ENCODE measurements around the gene TUBB. TPM values are rescaled to one million over a fixed set of nuclear protein-coding genes. Genes with fewer than 3 reads are reported as not detected.
A peak's percentile ranks its signal among the peaks of the same experiment; 100 is the strongest.

Gene TUBB
- total and polyA plus RNA-seq, 9 of the 15 experiments (the other 6 are each of a cell fraction or from before 2014, with no cell fraction given) = 971 to 2,870 (median 1,478) TPM

- TF ChIP-seq E2F4 (CRISPR knock-in tag; IDR thresholded peaks at IDR 0.05; ENCODE audit: low read depth) (no peak), TCF3 (CRISPR knock-in tag; IDR thresholded peaks at IDR 0.05) (peak; percentile 22; the same call in 1 of the 2 replicates), ZNF639 (CRISPR knock-in tag; conservative IDR thresholded peaks at IDR 0.05 in 1 of 2, IDR thresholded peaks at IDR 0.05 in 1 of 2) (peak in 1 of 2 experiments; percentile 74; a peak in 2 of 4 replicates), ZNF174 (CRISPR knock-in tag; IDR thresholded peaks at IDR 0.05) (no peak), RERE (CRISPR knock-in tag; IDR thresholded peaks at IDR 0.05; ENCODE audit: borderline replicate concordance) (no peak), CREBBP (IDR thresholded peaks at IDR 0.05; ENCODE audit: low read depth, low read length) (no peak), TRIM25 (IDR thresholded peaks at IDR 0.05; ENCODE audit: borderline replicate concordance) (no peak), ZNF589 (CRISPR knock-in tag; IDR thresholded peaks at IDR 0.05; ENCODE audit: low read depth) (peak; percentile 82; the same call in 1 of the 2 replicates), RBM14 (IDR thresholded peaks at IDR 0.05; ENCODE audit: borderline replicate concordance, insufficient read depth, low read depth, low read length) (no peak), ETV1 (tag; conservative IDR thresholded peaks at IDR 0.05; ENCODE audit: low read depth) (peak; percentile 96), MEF2D (tag; conservative IDR thresholded peaks at IDR 0.05; ENCODE audit: low read depth) (0 out of 2 replicates have a peak, but pooled peaks have one; percentile 49), ZNF24 (IDR thresholded peaks at IDR 0.05) (peak; percentile 18; the same call in 1 of the 2 replicates), ZNF551 (CRISPR knock-in tag; IDR thresholded peaks at IDR 0.05) (no peak), ZNF12 (CRISPR knock-in tag; IDR thresholded peaks at IDR 0.05) (peak; percentile 42; the same call in 1 of the 2 replicates), JUN (IDR thresholded peaks at IDR 0.05; ENCODE audit: borderline replicate concordance, low read depth, low read length) (peak; percentile 98), JUN (CRISPR knock-in tag; IDR thresholded peaks at IDR 0.05; ENCODE audit: borderline replicate concordance) (peak; percentile 77; the same call in 1 of the 2 replicates), HCFC1 (IDR thresholded peaks at IDR 0.05; ENCODE audit: low read depth, low read length) (no peak)
These were observed 49.1 kb downstream of the TUBB start (continued) for GRCh38 chr6:30769088-30769852.

Data from K562 (cell line).